ENCODE measurements around the gene TRAP1.

TRAP1 gene

DNA sequence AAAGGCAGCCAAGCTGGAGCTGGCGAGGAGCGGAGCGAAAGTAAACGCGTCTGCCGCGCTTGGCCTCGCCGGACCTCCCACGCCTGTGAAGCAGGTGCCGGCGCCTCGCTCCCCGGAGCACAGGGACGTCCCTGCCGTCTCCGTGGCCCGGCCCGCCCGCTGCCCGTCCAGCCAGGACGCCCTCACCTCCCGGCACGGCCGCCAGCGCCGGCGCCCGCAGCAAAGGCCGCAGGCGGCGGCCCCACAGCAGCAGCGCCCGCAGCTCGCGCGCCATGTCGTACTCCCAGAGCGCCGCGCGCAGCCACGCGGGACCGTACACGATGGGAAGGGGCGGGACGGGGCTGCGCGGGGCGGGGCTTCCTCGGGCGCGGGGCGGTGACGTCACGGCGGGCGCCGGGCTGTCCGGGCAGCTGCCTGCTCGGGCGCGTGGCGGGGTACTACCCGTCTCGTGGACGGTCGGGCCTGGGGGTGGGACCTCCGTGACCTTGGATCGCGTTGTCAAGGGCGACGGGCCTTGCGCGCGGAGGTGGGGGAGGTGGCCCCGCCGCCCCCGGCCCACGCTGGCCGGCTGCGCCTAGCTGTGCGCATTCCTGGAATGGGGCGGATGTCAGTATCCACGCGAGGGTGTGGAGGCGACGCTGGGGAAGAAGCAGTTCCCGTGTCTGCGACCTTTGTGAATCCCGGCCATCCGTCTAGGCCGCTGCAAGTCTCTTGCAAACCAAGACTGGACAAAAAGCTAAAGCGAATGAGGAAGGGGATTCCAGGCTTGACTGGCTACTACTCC lies at the start of gene TRAP1:
TSS of gene TRAP1 (minus strand) at position 290 of the 784 bp plus-strand sequence. CDS start at position 274, 16 bp downstream.
- DNase-seq = peak; percentile 71

DNA sequence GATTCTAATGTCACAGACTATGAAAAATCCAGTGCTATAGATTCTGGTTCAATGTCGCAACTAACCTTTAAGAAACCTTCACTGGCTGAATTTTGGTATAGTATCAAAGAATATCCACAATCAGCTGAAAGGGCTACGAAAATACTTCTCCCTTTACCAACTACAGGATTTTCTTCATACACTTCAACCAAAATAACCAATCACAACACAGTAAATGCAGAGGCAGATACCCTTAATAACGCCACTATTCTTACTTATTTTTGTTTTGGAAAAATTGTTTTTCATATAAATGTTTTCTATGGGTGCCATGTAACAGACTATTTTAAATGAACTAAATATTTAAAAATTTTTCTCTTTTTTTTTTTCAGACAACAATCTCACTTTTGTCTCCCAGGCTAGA lies 48.9 kb upstream of the TRAP1 start:
- no peak for DNase-seq

DNA sequence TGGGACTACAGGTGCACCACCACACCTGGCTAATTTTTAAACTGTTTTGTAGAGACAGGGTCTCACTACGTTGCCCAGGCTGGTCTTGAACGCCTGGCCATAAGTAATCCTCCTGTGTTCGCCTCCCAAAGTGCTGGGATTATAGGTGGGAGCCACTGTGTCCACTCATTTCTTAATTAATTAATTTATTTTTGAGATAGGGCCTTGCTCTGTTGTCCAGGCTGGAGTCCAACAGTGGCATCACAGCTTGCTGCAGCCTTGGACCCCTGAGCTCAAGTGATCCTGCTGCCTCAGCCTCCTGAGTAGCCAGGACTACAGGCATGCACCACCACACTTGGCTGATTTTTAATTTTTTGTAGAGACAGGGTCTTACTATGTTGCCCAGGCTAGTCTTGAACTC lies 47.1 kb upstream of the TRAP1 start:
- DNase-seq = no peak

DNA sequence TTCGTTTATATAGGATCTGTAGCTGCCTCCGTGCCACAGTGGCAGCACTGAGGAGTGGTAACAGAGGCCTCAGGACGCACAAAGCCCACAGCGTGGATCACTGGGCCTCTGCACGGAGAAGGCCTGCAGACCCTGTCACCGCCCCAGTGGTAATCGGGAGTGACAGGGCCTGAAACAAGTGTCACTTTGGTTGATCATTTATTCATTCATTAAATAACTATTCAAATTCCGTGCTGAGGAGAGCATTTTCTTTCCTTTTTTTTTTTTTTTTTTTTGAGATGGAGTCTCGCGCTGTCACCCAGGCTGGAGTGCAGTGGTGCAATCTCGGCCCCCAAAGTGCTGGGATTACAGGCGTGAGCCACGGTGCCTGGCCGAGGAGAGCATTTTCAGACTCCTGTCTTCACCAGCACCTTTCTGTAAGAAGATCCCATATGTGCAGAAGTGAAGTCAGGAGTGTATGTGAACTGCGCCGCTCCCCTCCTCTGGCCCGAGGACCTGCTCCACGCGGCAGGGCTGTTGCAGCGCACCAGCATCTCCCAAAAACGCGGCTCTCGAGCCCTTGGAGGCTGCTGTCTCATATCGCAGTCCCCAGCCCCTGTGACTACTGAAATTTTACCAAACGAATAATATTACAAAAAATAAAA lies 44.9 kb upstream of the TRAP1 start:
- DNase-seq = no peak

DNA sequence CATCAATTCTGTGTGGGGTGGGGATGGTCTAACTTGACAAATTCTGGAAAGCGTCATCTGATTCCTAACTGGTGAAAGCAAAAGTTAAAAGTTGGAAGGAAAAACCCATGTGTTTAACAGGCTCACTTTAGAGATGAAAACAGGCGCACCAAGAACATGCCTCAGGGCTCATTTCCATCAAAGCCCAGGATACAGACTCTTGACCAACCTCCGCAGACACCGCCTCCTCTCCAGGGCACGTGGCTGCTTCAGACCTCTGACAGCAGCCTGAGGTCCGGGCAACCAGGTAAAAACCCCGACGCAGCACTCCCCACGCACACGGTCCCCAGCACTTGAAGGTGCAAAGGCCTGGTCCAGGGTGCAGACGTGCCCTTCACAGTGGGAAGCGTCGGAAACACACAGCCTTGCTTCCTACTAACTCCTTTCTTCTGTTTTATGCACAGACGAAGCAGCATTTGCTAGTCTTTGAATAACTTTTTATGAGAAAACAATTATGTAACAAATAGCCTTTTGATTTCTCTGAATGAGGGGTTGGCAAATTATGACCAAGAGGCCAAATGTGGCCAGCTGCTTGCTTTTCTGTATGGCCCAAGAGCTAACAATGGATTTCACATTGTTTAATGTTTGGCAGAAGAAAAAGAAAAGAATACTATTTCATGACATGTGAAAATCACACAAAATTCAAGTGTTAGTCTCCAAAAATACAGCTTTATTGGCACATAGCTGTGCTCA lies 44.2 kb upstream of the TRAP1 start:
- DNase-seq = no peak

DNA sequence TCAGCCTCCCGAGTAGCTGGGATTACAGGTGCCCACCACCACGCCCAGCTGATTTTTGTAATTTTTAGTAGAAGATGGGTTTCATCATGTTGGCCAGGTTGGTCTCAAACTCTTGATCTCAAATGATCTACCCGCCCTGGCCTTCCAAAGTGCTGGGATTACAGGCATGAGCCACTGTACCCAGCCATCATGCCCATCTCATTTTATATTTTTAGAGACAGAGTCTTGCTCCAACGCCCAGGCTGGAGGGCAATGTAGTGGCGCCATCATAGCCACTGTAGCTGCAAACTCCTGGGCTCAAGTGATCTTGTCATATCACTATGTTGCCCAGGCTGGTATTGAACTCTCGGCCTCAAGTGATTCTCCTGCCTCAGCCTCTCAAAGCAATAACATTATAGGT lies 43.2 kb upstream of the TRAP1 start:
- DNase-seq = no peak

DNA sequence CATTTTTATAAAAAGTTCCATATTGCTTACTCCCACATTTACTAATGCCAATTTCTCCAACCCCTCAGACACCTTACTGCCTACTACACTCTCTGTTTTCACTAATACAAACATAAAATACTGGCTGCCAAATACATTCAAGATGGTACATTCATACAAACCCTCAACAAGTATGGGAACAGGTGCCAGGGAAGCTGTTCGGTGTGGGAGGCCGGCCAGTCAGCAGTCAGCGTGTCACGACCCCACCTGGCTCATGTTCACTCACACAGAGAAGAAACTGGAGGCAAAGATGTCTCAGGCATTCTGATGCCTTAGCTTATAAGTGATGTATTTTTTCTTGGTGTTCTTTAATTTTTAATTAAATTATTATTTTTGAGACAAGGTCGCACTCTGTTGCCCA lies 42.4 kb upstream of the TRAP1 start:
- no peak for DNase-seq

DNA sequence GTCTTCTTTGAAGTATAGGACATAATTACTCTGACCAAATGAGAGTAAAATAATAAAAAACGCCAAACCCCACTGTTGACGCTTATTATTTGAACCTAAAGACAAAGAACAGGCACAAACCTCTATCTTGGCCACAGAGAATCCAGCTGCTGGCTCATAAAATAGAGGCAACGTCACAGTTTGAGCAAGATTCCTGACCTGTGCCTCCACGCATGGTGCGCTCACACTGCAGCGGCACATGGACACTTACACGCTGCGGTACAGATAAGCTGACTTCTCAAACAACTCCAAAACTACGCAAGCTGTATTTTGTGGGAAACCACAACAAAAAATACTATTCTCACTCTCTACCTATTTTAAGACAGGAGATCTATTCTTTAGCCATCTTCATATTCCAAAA lies 38.8 kb upstream of the TRAP1 start:
- DNase-seq = no peak

DNA sequence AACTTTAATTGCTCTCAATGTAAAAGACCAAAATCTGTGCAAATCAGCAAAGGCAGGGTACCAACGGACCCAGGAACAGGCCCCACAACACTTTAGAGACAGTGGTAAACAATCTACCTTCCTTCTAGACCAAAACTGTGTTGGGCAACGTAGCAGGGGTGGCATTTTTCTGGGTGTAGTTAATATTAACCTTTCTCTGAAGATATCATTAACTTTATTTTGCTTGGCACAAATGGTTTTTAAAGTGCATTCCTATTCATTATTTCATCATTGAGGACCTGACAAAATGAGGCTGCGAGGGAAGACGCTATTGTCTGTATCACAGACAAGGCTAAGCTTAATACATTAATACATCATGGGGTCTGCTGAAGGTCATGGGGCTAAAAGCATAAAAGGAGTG lies 37.9 kb upstream of the TRAP1 start:
- no peak for DNase-seq

DNA sequence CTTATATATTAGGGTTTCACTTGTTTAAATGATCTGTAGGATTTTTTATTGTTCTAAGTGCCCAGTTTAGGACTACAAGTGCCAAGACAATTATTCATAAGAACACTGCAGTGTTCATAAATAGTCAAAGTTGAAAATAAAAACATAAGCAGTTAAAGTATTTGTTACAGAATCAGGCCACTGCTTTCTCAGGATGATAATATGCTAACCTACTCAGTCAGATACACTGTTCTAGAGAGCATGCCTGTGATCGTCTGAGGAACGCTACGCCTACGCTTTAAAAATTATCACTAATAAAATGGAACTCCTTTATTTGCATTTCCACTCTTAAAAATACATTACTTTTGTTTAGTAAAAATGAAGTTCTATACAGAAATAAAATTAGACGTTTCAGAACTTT lies 37.4 kb upstream of the TRAP1 start:
- DNase-seq = no peak

DNA sequence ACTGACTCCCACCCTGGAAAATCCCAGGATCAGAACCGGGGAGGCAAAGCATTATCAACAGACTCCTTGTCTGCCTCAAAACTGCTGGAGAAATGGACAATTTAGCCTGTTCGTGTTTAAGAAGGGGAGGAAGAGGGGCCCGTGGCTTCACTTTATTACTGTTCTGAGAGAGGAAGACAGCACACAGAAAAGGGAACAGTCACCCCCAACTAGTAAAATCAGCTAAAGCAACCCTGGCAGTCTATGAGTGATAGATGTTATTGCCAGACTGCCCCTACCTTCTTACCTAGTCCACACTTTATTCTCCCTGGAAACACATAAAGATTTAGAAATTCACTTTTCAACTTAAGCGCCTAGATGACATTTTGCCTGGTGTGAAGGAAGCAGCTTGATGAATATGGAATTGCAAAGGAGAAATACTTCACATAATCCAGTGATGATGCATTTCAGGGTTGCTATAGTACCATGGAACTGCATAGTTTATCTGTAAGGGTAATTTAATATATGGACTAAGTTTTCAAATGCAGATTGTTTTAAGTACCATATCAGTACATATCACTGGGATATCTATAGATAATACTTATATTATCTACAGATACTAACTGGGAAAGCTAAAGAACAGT lies 36.9 kb upstream of the TRAP1 start:
- no peak for DNase-seq

DNA sequence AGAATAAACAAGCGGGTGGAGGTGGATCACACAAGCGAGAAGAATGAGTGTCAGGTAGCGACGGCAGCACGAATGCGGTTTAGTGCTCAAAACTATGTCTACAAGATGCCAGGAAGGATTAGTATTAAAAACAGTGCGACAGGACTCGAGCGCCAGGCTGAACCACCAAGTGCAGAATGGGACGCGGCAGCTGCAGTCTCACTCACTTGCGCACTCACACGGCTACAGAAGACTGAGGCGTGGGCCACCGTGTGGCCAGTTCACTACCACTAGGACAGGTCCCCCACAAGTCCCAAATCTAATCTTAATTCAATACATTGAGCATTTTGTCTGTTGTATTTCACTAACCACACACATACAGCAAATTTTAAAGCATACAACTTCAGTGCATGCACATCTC lies 35.7 kb upstream of the TRAP1 start:
- DNase-seq = no peak

DNA sequence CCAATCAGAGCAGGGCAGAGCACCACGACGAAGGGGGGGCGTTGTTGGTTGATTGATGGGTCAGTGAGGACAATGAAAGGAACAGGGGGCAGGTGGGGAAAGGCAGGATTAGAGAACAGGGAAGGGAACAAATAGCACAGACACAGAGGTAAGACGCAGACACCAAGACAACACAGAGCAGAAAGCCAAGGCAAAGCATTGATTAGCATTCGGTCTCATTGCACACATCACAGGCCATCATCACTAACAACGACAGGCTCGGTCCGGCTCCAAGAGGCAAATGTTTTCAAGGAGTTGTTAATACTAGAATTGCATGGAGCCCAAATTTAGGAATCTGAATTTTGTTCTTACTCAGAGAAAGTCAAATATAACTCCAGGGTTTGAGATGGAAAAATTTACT lies 34.6 kb upstream of the TRAP1 start:
- DNase-seq = no peak

DNA sequence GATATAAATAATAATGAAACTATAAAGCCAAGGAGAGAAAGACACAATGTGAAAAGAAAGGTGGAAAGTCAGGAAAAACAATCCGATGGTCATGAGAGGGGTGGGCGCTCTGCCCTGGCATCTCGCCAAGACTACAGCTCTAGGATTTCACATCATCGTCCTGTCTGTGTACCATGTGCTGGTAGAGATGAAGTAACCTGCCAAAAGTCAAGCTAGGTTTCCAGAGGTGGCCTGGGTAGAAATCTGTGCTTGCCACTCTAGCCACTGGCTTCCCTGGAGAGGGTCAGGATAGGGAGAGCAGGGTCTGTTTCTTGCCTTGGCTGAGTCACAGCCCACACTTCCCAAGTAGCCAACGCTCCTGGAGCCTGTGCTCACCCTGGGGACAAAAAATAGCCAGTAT lies 31.0 kb upstream of the TRAP1 start:
- no peak for DNase-seq

DNA sequence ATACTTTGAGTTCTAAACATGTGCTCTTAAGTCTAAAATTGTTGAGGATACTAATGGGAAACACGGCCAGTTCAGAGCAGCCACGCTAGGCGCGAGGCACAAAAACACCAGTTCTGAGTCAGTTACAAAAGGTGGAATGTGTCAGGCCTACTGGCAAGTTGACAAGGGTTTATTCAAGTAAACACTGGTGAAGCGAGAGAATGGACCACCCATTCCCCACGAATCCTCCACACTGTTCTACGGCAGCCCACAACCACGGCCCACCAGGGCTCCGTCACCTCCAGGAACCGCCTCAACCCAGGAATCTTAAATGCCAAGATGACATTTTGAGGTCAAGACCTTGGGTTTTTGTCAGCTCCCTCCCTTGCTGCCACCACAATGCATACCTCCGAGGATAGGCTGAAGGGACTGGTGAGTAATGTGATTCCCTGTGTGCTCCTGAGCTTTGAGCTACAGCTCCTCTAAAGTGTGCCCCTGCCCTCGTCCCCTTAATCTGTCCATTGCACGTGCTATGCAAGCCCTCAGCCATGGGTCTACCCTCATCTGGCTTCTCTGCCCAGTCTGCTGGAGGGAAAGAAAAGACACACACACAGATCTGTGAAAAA lies 28.5 kb upstream of the TRAP1 start:
- DNase-seq = no peak

DNA sequence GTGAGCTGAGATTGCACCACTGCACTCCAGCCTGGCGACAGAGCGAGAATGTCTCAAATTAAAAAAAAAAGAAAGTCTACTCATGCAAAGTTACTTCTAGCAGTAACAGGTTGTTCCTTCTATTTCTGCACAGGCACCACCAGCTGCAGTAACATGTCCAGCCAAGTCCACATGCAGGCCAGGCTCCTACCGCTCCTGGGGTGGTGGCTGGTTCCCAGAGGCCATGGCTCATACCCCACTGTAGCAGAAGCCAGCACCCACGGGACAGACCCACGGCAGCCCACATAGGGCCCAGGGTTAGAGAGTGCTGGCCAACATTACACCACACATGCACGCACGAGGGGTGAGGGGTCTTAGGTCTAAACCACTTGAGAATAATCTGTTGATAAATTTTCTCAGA lies 26.7 kb upstream of the TRAP1 start:
- DNase-seq = no peak

DNA sequence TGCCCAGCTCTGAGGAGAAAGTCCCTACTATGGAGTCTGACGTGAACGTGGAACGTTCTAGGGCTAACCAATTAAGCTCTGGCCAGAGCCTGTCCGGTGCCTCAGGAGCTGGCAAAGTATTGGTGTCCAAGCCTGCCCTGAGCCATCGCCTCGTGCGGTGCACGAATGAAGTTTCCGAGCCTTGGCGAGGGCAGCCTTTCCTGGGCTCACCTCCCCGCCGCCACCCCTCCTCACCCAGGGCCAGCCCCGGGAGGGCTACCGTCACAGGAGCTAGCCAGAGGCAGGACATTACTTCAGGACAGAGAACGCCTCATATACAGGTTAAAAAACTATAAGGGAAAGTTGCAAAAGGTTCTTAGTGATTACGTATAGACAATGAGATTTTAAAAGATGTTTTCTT lies 23.6 kb upstream of the TRAP1 start:
- no peak for DNase-seq

DNA sequence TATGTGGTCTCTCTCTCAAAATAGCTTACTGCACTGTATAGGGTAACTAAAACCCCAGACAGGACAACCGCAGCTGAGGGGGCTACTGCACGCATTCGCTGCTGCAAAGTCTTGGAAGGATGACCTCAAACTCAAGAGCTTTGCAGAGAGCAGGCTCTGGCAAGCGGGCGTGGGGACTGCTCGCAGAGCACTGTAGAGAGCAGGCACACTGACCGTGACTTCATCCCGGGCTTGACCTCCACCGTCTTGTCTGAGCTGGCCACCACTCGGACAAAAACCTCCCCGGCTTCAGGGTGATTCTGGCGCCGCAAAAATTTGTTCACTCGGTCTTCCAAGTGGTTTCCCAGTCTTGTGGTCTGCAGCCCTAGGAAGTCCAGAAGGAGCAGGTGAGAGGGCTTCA lies 22.9 kb upstream of the TRAP1 start:
- DNase-seq = no peak

DNA sequence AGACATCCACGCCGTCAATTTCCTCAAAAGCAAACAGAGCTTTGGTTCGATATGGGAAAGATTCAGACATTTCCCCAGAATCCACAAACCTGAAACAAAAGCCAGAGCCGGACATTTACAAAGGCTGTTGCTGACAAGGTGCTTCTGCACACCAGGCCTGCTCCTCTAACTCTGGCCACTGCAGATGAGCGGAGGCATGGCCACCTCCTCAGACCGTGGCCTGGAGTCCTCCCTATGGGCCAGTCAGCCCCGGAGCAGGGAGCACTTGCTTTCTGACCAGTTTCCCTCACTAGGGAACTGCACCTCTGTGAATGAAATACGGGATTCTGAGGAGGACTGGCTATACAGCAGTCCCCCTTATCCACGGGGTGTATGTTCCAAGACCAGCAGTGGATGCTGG lies 22.3 kb upstream of the TRAP1 start:
- DNase-seq = no peak

DNA sequence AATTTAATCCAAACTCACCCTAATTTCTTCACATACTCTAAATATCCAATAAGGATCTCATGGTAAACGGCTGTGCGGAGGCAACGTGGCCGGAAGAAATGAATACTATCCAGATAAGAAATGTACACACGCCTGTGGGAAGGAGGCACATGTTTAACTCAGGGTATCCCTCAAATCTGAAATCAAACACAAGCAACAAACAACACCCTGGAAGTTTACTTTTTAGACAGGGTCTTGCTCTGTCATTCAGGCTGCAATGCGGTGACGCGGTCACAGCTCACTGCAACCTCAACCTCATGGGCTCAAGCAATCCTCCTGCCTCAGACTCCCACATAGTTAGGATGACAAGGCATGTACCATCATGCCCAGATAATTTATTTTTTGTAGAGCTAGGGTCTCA lies 21.2 kb upstream of the TRAP1 start:
- DNase-seq = no peak

DNA sequence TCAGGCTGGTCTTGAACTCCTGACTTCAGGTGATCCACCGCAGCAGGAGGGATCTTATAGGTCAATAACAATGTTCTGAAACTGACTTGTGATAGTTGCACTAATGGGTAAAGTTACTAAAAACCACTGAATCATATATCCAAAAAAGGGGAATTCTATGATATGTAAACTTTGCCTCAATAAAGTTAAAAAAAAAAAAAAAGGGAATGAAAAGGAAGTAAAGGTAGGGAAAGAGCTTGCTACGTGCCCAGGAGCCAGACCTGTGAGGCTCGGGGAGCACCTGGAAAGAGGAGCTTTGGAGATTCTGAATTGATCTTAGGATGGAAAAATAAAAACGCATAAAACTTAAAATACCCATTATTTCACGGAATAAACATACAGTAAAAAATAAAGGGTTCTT lies 20.8 kb upstream of the TRAP1 start:
- no peak for DNase-seq

DNA sequence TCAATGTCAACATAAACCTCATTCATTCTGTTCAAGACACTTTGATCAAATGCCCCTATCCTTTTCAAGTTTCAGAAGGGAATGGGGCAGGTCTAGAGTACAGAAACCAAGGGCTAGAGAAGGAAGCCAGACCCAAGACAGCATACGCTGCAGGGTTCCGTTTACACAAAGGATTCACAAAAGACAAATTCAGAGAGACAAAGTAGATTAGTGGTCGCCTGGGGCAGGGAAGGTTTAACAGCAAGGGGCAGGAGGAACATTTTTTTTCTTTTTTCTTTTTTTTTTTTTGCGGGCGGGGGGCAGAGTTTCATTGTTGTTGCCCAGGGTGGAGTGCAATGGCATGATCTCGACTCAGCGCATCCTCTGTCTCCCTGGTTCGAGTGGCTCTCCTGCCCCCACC lies 19.9 kb upstream of the TRAP1 start:
- no peak for DNase-seq

DNA sequence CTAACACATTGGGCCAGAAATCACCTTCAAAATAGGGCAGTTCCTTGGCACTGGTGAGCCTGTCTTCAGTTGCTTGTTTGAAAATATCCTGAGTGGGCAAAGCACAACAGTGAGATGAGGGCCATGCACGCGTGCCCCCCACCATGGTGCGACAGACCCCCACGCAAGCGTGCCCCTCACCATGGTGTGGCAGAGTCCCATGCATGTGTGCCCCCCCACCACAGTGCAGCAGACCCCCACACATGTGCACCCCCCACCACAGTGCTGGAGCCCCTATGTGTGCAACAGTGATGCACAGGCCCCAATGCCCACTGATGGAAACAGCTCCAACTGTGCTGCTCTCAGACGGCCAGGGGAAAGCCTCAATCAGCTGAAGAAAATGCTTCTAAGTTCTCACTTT lies 18.8 kb upstream of the TRAP1 start:
- DNase-seq = no peak

Data from NCI-H2107 (cell line).